T47D (cell line): ENCODE measurements around the gene ASB9.
A peak's percentile ranks its signal among the peaks of the same experiment; 100 is the strongest.
"Not testable (repeated sequence)": the region's sequence is repeated elsewhere in the genome, so short reads cannot be mapped to it uniquely, and the experiment has no call there.

ENCODE experiments used
- DNase-seq, 2 experiments: peaks; one replicate each; pipeline versions ENCODE4 v3.0.0 to v3.0.0-alpha.2; 2011 to 2012; ENCODE audit warnings: low read depth in 1 of 2, low spot score in 1 of 2
- JUND ChIP-seq: IDR thresholded peaks from 2 replicates; pipeline ENCODE4 v1.6.1; 2012; ENCODE audit warnings: low read depth
- in situ Hi-C: cut with HindIII; loops from 2 replicates; pipeline ENCODE4 v1.10.0; 2016; ENCODE audit warnings: low sequenced_read_pairs, low pct_unique_long_range_greater_than_20kb

The ASB9 gene

DNA sequence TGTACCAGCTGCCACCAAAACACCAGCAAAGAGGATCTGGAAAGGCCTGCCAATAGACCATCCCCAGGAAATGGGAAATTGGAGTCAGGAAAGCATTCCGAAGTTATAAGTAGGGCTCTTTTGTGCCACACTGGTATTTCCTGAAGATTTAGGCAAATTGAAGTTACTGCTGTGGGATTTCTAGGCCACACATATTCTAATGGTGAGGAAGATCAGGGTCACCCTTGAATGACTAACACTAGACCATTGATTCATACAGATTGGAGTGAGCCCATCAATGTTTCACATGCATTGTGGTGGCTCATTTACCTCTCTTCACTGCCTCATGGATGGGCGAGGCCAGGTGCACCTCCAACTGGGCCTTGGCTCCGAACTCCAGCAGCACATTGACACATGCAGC, 23.0 kb upstream of the ASB9 start:
- in situ Hi-C loops, result no loop called here

DNA sequence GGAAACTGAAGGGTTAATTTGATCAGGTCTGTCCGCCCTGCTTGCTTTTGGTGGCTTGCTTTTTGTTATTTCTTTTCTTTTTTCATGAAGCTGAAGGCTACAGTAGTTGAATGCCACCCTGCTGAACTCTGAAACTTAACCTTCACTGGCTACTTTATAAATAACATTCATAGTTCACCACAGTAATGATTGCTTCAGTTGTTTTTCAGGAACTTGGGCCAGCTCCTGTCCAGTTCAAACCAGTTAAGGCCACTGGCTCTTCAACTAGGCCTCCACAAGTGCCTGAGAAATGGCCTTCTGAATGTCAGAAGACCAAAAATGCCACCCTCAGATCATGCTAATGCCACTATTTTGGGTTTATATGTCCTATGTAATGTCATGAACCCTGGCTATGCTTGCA, 7.7 kb upstream of the ASB9 start:
- DNase-seq, result no peak
- in situ Hi-C loops, result no loop called here
- no peak for TF ChIP-seq JUND

More for the DNA sequence above, 23.0 kb upstream of the ASB9 start:
- TF ChIP-seq JUND, result no peak
- no peak for DNase-seq

GRCh38 chrX:15274946-15275345, 5.1 kb upstream of the ASB9 start:
- TF ChIP-seq JUND, result no peak
- in situ Hi-C loops, result no loop called here
- DNase-seq, result no peak

GRCh38 chrX:15273275-15273674, 3.4 kb upstream of the ASB9 start:
- DNase-seq, in situ Hi-C loops: not testable (repeated sequence)

- in situ Hi-C loops, result no loop called here
- TF ChIP-seq JUND, result no peak
- no peak for DNase-seq
These were observed 1.9 kb upstream of the ASB9 start for GRCh38 chrX:15271757-15272156.

DNA sequence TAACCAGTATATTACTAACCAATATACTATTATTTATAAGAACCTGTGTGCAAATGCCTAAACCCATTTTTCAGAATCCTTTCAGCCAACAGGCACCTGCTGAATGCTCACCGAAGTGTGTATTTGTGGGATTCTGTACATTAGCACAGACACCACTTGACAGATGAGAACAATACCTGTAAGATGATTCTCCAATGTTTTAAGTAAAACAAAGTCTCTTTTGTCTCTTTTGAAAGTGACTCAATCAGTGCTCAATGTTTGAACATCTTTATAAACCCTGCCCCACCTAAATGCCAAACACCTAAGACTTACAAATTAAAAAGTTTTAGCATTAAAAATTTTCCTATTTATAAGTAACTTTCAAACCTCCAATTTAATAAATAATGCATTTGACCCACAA, 763 bp downstream of the ASB9 start:
- no peak for TF ChIP-seq JUND
- in situ Hi-C loops, result no loop called here
- DNase-seq, result no peak

- no peak for DNase-seq
- TF ChIP-seq JUND, result no peak
- in situ Hi-C loops, result no loop called here
These were observed 15.0 kb downstream of the ASB9 start for GRCh38 chrX:15254852-15255251.

GRCh38 chrX:15245896-15246295, 24.0 kb downstream of the ASB9 start:
- in situ Hi-C loops, result no loop called here
- TF ChIP-seq JUND, result no peak
- no peak for DNase-seq

DNA sequence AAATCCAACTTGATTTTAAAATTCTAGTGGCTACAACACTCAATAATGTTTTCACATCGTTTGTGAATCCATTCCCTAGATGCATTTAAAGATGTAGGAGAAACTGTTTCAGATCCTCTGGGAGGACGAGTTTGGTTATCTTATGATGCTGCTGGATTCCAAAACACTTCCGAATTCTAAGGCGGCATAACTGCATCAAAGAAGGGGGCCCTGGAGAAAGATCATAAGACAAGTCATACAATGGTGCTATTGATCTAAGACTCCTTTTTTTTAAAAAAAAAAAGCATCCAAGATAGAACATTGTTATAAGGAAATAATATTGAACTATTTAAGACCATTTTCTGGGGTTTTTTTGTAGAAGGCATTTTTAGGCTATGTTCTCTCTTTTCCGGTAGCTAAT, 25.5 kb downstream of the ASB9 start:
- no peak for TF ChIP-seq JUND
- in situ Hi-C loops, result no loop called here
- no peak for DNase-seq

- peak; percentile 50 to 71 for DNase-seq
- TF ChIP-seq JUND, result no peak
- in situ Hi-C loops, result no loop called here
These were observed 26.9 kb downstream of the ASB9 start for GRCh38 chrX:15242899-15243555.

- no peak for TF ChIP-seq JUND
- in situ Hi-C loops, result no loop called here
- no peak for DNase-seq
These were observed 28.6 kb downstream of the ASB9 start for GRCh38 chrX:15241301-15241700.

- in situ Hi-C loops, result no loop called here
- TF ChIP-seq JUND, result no peak
- DNase-seq, result no peak
These were observed 29.5 kb downstream of the ASB9 start for GRCh38 chrX:15240414-15240813.

GRCh38 chrX:15236146-15236545, 33.7 kb downstream of the ASB9 start:
- DNase-seq, result no peak
- in situ Hi-C loops, result no loop called here
- TF ChIP-seq JUND, result no peak

GRCh38 chrX:15235001-15235400, 34.9 kb downstream of the ASB9 start:
- in situ Hi-C loops, result no loop called here
- no peak for TF ChIP-seq JUND
- DNase-seq, result no peak
